ENCODE measurements around the gene FBLN2.

FBLN2 gene

GRCh38 chr3:13582366-13583250 lies 33.7 kb downstream of the FBLN2 start:
- DNase-seq (ENCODE audit: low spot score), result no peak

GRCh38 chr3:13583251-13584180 lies 34.6 kb downstream of the FBLN2 start:
- no peak for DNase-seq (ENCODE audit: low spot score)

GRCh38 chr3:13584427-13584891 lies 35.5 kb downstream of the FBLN2 start:
- DNase-seq (ENCODE audit: low spot score), result no peak

- DNase-seq (ENCODE audit: low spot score), result no peak
Measured at GRCh38 chr3:13584901-13585300, 36.0 kb downstream of the FBLN2 start.

- no peak for DNase-seq (ENCODE audit: low spot score)
Measured at GRCh38 chr3:13587442-13587841, 38.5 kb downstream of the FBLN2 start.

- DNase-seq (ENCODE audit: low spot score), result no peak
Measured at GRCh38 chr3:13588221-13588701, 39.3 kb downstream of the FBLN2 start.

- no peak for DNase-seq (ENCODE audit: low spot score)
Measured at GRCh38 chr3:13588993-13589392, 40.1 kb downstream of the FBLN2 start.

GRCh38 chr3:13590841-13591520 lies 42.1 kb downstream of the FBLN2 start:
- DNase-seq (ENCODE audit: low spot score), result no peak

- DNase-seq (ENCODE audit: low spot score), result no peak
Measured at GRCh38 chr3:13593615-13594014, 44.7 kb downstream of the FBLN2 start.

- DNase-seq (ENCODE audit: low spot score), result no peak
Measured at GRCh38 chr3:13594146-13594545, 45.2 kb downstream of the FBLN2 start.

GRCh38 chr3:13594991-13595421 lies 46.1 kb downstream of the FBLN2 start:
- no peak for DNase-seq (ENCODE audit: low spot score)

- DNase-seq (ENCODE audit: low spot score), result no peak
Measured at GRCh38 chr3:13595485-13595884, 46.6 kb downstream of the FBLN2 start.

- peak; percentile 67 for DNase-seq (ENCODE audit: low spot score)
Measured at GRCh38 chr3:13596426-13597205, 47.7 kb downstream of the FBLN2 start.

- no peak for DNase-seq (ENCODE audit: low spot score)
Measured at GRCh38 chr3:13597661-13598060, 48.7 kb downstream of the FBLN2 start.

- DNase-seq (ENCODE audit: low spot score), result no peak
Measured at GRCh38 chr3:13598201-13598600, 49.3 kb downstream of the FBLN2 start.

- no peak for DNase-seq (ENCODE audit: low spot score)
Measured at GRCh38 chr3:13598926-13599886, 50.3 kb downstream of the FBLN2 start.

- no peak for DNase-seq (ENCODE audit: low spot score)
Measured at GRCh38 chr3:13599887-13600450, 51.0 kb downstream of the FBLN2 start.

GRCh38 chr3:13600950-13601691 lies 52.2 kb downstream of the FBLN2 start:
- no peak for DNase-seq (ENCODE audit: low spot score)

GRCh38 chr3:13601692-13602080 lies 52.8 kb downstream of the FBLN2 start:
- DNase-seq (ENCODE audit: low spot score), result no peak
